A673 (cell line): Measurements from ENCODE around the gene SAP25. TPM values are rescaled to one million over a fixed set of nuclear protein-coding genes. Genes with fewer than 3 reads are reported as not detected.

Experiments used
- BruUV-seq: library from RNA; stranded (reverse); fragments of 400-500 nt; replicated peaks from 2 replicates; lab custom pipeline; 2021; lab: Mats Ljungman, UMichigan
- CTCF ChIA-PET: fragments of 300-600 bp; sonication (Branson Sonifier 250); formaldehyde crosslinking; loops from one replicate; lab custom pipeline; 2022; ENCODE audit warnings: antibody characterized with exemption; lab: Charles Lee
- POLR2A ChIA-PET: fragments of 300-600 bp; sonication (Branson Sonifier 250); formaldehyde crosslinking; loops from one replicate; lab custom pipeline; 2022; ENCODE audit warnings: antibody characterized with exemption; ENCODE audit not compliant: low non-redundant PET; lab: Charles Lee
- DNase-seq: peaks from one replicate; pipeline ENCODE4 v3.0.0-alpha.2; 2015; ENCODE audit warnings: low spot score
- H3K27ac ChIP-seq: fragments of 200-600 bp; sonication (generic); 2 replicates; pipeline ENCODE4 v1.5.1; 2016; ENCODE audit warnings: mixed run types, low read depth, mild to moderate bottlenecking, mixed read lengths, antibody characterized with exemption, low read length; ENCODE audit not compliant: poor library complexity, severe bottlenecking
- H3K27me3 ChIP-seq: fragments of 200-600 bp; sonication (generic); replicated peaks from 2 replicates; pipeline ENCODE4 v1.6.1; 2017; ENCODE audit warnings: mixed run types, low read depth, mild to moderate bottlenecking, mixed read lengths, antibody characterized with exemption, low read length; ENCODE audit not compliant: insufficient read depth, poor library complexity
- H3K36me3 ChIP-seq: fragments of 200-600 bp; sonication (generic); 2 replicates; pipeline ENCODE4 v1.6.1; 2016; ENCODE audit warnings: mixed run types, mild to moderate bottlenecking, mixed read lengths, antibody characterized with exemption, low read length; ENCODE audit not compliant: insufficient read depth, poor library complexity, severe bottlenecking
- H3K4me1 ChIP-seq: fragments of 200-600 bp; sonication (generic); 2 replicates; pipeline ENCODE4 v1.6.1; 2017; ENCODE audit warnings: mixed run types, mild to moderate bottlenecking, mixed read lengths, antibody characterized with exemption, low read length; ENCODE audit not compliant: insufficient read depth, poor library complexity, severe bottlenecking
- H3K4me3 ChIP-seq: fragments of 200-600 bp; sonication (generic); 2 replicates; pipeline ENCODE4 v1.5.1; 2016; ENCODE audit warnings: low read depth, mixed run types, mild to moderate bottlenecking, mixed read lengths, low read length; ENCODE audit not compliant: poor library complexity, severe bottlenecking
- H3K9me3 ChIP-seq: fragments of 200-600 bp; sonication (generic); 2 replicates; pipeline ENCODE4 v1.6.1; 2016; ENCODE audit warnings: mixed run types, low read depth, mild to moderate bottlenecking, mixed read lengths, antibody characterized with exemption, low read length; ENCODE audit not compliant: poor library complexity, severe bottlenecking
- CTCF ChIP-seq: fragments of 300-800, 200-600 bp; sonication (generic); conservative IDR thresholded peaks from 2 replicates; pipeline ENCODE4 v1.5.1; 2017; ENCODE audit warnings: low read depth, mild to moderate bottlenecking, antibody characterized with exemption, low read length, moderate library complexity, mixed read lengths
- EZH2 ChIP-seq: fragments of 200-600 bp; sonication (generic); IDR thresholded peaks from 2 replicates; pipeline ENCODE4 v1.6.1; 2017; ENCODE audit warnings: borderline replicate concordance, low read depth, mild to moderate bottlenecking, mixed read lengths, antibody characterized with exemption, low read length; ENCODE audit not compliant: poor library complexity, severe bottlenecking
- intact Hi-C: fragments of 100-400 bp; cut with micrococcal nuclease; formaldehyde crosslinking; loops from one replicate; pipeline ENCODE4 v1.10.0; 2022; ENCODE audit not compliant: unreplicated experiment
- total RNA-seq: library from RNA; stranded (reverse); gene quantifications from 2 replicates; pipeline ENCODE4 v1.2.3, GENCODE V29; 2021

SAP25 gene
- total RNA-seq, 1 experiment from 2014 or later: 1.7 TPM

- CTCF ChIA-PET: no interaction called here
- intact Hi-C loops: loop anchor here (5.0 kb wide), 1 partner anchor 88 kb away; the partner anchor contains the start of gene GIGYF1
- no TSS peak for BruUV-seq
- DNase-seq: peak; percentile 64
- Histone ChIP-seq H3K27me3 (no peaks in the 10 kb centered on the region), H3K4me1 (peaks cover 13% of the 10 kb centered on the region), H3K9me3 (no peaks in the 10 kb centered on the region), H3K4me3 (peak overlapping the region; percentile 69), H3K27ac (peak overlapping the region; percentile 62), H3K36me3 (peaks cover 3% of the 10 kb centered on the region)
- peak; percentile 54 for TF ChIP-seq CTCF
- TF ChIP-seq EZH2: no peak
- POLR2A ChIA-PET: interaction anchor here (0.9 kb wide), 1 partner anchor 18 kb away, joined by 3 read pairs; the partner anchor contains the start of gene FBXO24
Measured at GRCh38 chr7:100604028-100604975, 30.6 kb upstream of the SAP25 start.

- Histone ChIP-seq H3K36me3 (peaks cover 3% of the 10 kb centered on the region), H3K4me3 (peak overlapping the region; percentile 69), H3K9me3 (no peaks in the 10 kb centered on the region), H3K27ac (peak overlapping the region; percentile 56), H3K4me1 (peaks cover 13% of the 10 kb centered on the region), H3K27me3 (no peaks in the 10 kb centered on the region)
- intact Hi-C loops: loop anchor here (5.0 kb wide), 1 partner anchor 89 kb away; the partner anchor contains the start of gene GIGYF1
- POLR2A ChIA-PET: interaction anchor here (0.9 kb wide), 1 partner anchor 17 kb away, joined by 3 read pairs; the partner anchor contains the start of gene FBXO24
- no peak for TF ChIP-seq CTCF
- no peak for TF ChIP-seq EZH2
- BruUV-seq: no TSS peak
- peak; percentile 52 for DNase-seq
- CTCF ChIA-PET: no interaction called here
Measured at GRCh38 chr7:100603726-100604027, 30.0 kb upstream of the SAP25 start.

- ChIA-PET CTCF (interaction anchor here (0.6 kb wide), 1 partner anchor 102 kb away, joined by 10 read pairs; no protein-coding TSS in a partner anchor), POLR2A (interaction anchor here (0.6 to 0.9 kb wide), 3 partner anchors 17 to 331 kb away, joined by 3 to 23 read pairs (median 3); partner anchors contain the start of gene FBXO24)
- Histone ChIP-seq H3K4me3 (peak overlapping the region; percentile 69), H3K4me1 (peaks cover 13% of the 10 kb centered on the region), H3K27me3 (no peaks in the 10 kb centered on the region), H3K36me3 (peaks cover 3% of the 10 kb centered on the region), H3K27ac (peak overlapping the region; percentile 56), H3K9me3 (no peaks in the 10 kb centered on the region)
- intact Hi-C loops: loop anchor here (5.0 kb wide), 1 partner anchor 89 kb away; the partner anchor contains the start of gene GIGYF1
- DNase-seq: peak; percentile 80
- no peak for TF ChIP-seq CTCF
- no peak for TF ChIP-seq EZH2
- BruUV-seq: no TSS peak
Measured at GRCh38 chr7:100602889-100603725, 29.4 kb upstream of the SAP25 start.
